HG03469 (cell line): Measurements from ENCODE around the gene ITIH4.

ENCODE experiments used
- ATAC-seq: cut with Tn5 transposase; IDR thresholded peaks from one replicate; pipeline ENCODE4 v1.9.1; 2021; ENCODE audit warnings: mild to moderate bottlenecking, moderate library complexity, moderate number of reproducible peaks; ENCODE audit not compliant: unreplicated experiment

Gene ITIH4

GRCh38 chr3:52849656-52850055, 19.2 kb upstream of the ITIH4 start:
- ATAC-seq: no peak

- no peak for ATAC-seq
Observed at GRCh38 chr3:52848617-52849016, 18.1 kb upstream of the ITIH4 start.

- ATAC-seq: no peak
Observed at GRCh38 chr3:52847726-52848125, 17.3 kb upstream of the ITIH4 start.

- no peak for ATAC-seq
Observed at GRCh38 chr3:52847241-52847640, 16.8 kb upstream of the ITIH4 start.

- no peak for ATAC-seq
Observed at GRCh38 chr3:52846432-52846965, 16.0 kb upstream of the ITIH4 start.

GRCh38 chr3:52845691-52846431, 15.4 kb upstream of the ITIH4 start:
- no peak for ATAC-seq

GRCh38 chr3:52845157-52845556, 14.7 kb upstream of the ITIH4 start:
- ATAC-seq: no peak

GRCh38 chr3:52844290-52844975, 14.0 kb upstream of the ITIH4 start:
- no peak for ATAC-seq

GRCh38 chr3:52843881-52844280, 13.4 kb upstream of the ITIH4 start:
- ATAC-seq: no peak

GRCh38 chr3:52843108-52843865, 12.8 kb upstream of the ITIH4 start:
- ATAC-seq: no peak

GRCh38 chr3:52842424-52842823, 12.0 kb upstream of the ITIH4 start:
- ATAC-seq: no peak

GRCh38 chr3:52841981-52842340, 11.5 kb upstream of the ITIH4 start:
- no peak for ATAC-seq

GRCh38 chr3:52841211-52841980, 10.9 kb upstream of the ITIH4 start:
- no peak for ATAC-seq

GRCh38 chr3:52839892-52840545, 9.5 kb upstream of the ITIH4 start:
- no peak for ATAC-seq

GRCh38 chr3:52839268-52839575, 8.8 kb upstream of the ITIH4 start:
- no peak for ATAC-seq

GRCh38 chr3:52838561-52839267, 8.2 kb upstream of the ITIH4 start:
- ATAC-seq: no peak

- no peak for ATAC-seq
Observed at GRCh38 chr3:52836986-52837385, 6.5 kb upstream of the ITIH4 start.

GRCh38 chr3:52836471-52836845, 6.0 kb upstream of the ITIH4 start:
- ATAC-seq: no peak

- ATAC-seq: no peak
Observed at GRCh38 chr3:52835766-52836470, 5.4 kb upstream of the ITIH4 start.
